GM19395 (cell line): ENCODE data around the gene SESTD1.
A peak's percentile ranks its signal among the peaks of the same experiment; 100 is the strongest.
"Not testable (repeated sequence)": the region's sequence is repeated elsewhere in the genome, so short reads cannot be mapped to it uniquely, and the experiment has no call there.

Experiments used
- ATAC-seq: cut with Tn5 transposase; IDR thresholded peaks from one replicate; pipeline ENCODE4 v1.9.1; 2021; ENCODE audit warnings: mild to moderate bottlenecking, moderate library complexity; ENCODE audit not compliant: unreplicated experiment

Gene SESTD1

DNA sequence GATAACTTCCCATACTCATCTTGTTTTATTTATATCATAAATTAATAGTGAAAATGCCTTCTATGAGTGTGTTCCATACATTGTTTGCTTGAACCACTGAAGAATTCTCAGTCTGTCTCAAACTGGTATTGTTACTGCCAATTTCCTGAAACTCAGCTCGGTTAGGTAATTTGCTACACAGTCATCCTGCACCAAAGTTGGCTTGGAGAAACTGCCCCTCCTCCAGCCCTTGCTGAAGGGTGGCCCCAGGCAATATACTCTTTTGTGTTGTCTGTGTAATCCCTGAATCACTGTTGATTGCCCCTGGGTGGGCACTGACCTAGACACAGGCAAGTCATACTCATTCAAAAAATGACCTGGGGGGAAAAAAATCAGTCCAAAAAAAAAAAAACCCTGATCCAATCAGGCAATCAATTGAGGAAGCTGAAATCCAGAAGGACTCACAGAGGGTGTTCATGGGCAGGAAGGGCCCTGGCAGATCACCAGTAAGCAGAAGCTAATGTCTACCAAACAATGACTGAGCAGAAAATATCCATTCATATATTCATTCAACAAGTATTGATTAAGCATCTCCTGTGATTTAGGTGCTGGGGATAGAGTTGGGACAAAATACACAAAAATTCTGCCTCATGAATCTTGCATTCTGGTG lies 3.8 kb upstream of the SESTD1 start:
- ATAC-seq = no peak

DNA sequence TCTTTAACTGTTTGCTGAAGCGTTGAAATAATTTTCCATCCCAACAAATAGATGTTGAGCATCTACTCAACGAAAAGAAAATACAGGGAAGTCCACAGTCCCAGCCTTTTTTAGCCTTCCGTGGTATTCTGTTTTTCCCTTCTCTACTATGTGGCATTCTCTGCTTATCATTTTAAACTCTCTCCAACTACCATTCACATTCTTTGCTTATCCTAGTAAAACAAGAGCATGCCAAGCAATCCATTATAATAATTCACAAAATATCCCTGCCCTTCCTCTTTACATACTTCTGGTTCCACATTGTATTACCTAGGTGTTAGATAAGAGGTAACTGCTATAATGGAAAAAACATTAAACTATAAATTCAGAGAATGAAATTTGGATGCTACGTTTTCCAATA lies 1.6 kb upstream of the SESTD1 start:
- no peak for ATAC-seq

DNA sequence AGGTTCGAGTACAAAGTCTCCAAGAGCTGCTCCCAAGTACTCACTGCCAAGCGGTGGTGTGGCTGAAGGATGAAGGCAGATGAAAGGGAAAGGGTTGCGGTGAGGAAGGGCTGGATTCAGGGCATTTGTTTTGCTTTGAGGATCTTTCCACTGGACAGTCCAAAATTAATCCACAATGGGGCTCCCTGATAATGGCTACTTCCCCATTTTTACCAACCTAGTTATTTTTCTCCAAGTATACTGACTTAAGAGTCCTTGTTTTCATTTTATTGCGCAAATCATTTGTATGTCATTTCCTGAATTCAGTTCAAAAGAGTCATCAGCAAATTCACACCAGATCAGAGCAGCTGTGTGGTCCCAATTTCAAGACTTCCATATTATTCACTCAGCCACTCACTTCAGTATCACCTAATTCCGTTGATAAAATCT lies 464 bp upstream of the SESTD1 start:
- ATAC-seq = no peak

DNA sequence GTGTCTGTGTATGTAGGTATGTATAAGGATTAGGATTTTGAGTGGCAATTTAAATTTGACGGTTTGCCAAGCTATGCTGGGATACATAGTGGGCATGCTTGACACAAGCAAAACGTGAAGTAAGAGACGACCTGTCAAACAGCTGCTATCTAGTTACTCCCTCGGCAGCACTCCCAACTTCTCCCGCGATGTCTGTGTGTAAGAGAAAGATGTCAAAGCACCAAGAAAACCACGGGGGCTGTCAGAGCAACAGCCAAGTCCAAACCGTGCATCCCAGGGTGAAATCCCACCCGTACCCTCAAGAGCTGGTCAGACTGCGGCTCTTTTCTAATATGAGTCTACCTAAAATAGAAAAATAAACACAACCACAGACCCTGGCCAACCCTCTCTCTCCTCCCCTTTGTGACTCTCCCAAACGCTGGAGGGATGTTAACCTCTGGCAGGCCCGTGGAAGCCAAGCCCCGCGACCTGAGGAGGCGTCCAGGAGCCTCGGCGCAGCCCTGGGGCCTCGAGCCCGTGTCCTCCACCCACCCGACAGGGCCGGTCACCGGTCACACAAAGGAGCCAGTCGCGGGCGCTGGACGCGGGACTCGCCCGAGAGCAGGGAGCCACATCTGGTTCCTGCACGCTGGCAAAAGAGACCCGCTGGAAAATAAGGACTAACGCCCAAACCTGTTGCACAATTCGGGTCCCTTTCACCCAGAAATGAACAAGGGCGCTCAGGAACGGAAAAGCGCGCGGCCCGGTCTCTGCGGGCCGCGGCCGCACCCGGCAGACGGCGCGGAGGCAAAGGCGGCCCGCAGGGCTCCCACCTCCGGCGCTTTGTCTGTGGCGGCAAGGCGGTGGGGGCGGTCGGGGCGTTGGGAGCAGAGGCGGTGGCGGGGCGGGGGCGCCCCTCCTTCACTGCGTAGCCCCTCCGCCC lies 925 bp downstream of the SESTD1 start:
- ATAC-seq = peak; percentile 39

DNA sequence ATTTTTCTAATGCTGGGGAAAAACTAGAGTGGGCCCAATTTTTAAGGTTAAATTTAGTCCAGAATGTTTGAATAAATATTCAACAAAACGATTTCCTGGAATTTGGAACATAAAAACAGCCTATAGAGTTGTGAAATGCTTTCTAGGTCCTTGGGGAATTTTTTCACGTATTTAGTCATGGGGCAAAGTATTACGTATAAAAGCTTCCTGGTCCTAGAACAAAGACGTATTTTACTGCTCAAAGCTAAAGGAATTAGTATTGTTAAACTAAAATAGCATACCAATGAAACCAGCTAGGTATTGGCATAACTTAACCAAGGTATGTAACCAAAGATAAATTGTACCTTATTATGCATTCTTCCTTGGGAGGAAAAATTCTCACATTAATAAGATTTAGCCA lies 1.6 kb downstream of the SESTD1 start:
- no peak for ATAC-seq

DNA sequence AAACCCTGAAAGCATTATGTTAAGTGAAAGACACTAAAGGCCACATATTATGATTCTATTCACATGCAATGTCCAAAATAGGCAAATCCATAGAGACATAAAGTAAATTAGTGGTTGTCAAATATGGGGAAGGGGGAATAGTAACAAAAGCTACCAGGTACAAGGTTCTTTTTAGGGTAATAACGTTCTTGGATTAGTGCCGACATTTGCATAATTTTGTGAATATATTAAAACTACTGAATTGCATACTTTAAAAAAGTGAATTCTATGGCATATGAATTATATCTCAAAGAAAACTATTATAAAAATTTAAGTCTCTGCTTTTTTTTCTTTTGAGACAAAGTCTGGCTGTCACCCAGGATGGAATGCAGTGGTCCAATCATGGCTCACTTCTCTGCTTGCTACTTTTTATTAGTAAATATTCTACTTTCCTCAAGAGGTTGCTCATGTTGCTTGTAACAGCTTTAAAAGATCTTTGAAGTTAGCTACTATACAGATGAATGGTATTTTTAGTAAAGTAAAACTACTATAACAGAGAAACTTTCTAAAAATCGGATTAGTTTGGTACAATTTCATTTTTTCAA lies 2.5 kb downstream of the SESTD1 start:
- no peak for ATAC-seq

DNA sequence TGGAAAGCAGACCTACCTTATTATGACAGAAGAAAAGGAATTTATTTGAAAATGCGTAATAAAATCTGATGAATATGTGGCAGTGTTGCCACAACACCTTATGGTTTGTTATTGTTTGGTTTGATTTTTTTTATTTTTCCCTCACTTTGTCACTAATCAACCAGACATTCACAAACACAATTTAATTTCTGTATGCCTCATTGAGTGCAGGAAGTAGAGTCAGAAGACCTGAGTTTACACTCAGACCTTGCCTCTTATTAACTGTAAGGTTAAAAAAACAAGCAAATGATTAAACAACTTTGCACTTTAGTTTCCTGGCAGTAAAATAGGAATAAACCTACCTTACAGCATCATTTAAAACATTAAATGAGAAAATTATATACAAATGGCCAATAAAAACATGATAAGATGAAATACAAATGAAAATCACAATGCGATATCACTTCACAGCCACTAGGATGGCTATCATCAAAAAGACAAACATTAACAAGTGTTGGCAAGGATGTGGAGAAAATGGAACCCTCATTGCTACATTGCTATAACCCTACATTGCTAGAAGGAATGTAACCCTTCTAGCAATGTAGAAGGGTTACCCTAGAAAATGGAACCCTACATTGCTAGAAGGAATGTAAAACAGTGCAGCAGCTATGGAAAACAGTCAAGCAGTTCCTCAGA lies 3.3 kb downstream of the SESTD1 start:
- ATAC-seq = no peak

DNA sequence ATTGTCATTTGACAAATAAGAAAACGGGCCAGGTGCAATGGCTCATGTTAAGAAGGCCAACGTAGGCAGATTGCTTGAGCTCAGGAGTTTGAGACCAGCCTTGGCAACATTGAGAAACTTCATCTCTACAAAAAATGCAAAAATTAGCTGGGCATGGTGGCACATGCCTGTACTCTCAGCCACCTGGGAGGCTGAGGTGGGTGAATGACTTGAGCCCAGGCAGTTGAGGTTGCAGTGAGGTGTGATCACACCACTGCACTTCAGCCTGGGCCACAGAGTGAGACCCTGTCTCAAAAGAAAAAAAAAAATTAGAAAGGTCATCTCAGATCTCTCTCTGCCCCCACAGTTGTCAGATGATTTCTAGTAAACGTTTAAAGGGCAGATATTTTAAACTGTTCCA lies 4.4 kb downstream of the SESTD1 start:
- ATAC-seq = no peak

DNA sequence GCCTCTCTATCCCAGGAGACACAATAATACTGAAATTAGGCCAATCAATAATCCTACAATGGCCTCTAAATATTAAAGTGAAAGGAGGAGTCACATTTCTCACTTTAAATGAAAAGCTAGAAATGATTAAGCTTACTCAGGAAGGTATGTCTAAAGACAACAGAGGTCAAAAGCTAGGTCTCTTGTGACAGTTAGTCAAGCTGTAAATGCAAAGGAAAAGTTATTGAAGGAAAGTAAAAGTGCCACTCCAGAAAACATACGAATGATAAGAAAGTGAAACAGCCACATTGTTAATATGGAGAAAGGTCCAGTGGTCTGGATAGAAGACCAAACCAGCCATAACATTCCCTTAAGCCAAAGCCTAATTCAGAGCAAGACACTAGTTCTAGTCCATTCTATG lies 9.5 kb downstream of the SESTD1 start:
- peak; percentile 42 for ATAC-seq

DNA sequence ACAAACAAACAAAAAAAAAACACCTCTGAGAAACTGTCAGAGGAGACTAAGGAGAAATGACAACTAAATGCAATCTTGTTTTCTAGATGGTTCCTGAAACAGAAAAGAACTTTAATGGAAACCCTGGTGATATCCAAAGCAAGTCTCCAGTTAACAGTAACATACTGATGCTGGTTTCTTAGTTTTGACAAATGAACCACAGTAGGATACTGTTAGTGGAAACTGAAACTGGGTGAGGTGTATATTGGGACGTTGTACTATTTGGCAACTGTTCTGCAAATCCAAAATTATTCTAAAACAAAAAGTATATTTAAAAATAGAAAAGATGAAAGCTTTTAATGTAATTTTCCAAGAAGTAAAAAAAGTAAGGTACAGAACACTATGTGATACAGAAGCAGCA lies 11.4 kb downstream of the SESTD1 start:
- peak; percentile 64 for ATAC-seq

DNA sequence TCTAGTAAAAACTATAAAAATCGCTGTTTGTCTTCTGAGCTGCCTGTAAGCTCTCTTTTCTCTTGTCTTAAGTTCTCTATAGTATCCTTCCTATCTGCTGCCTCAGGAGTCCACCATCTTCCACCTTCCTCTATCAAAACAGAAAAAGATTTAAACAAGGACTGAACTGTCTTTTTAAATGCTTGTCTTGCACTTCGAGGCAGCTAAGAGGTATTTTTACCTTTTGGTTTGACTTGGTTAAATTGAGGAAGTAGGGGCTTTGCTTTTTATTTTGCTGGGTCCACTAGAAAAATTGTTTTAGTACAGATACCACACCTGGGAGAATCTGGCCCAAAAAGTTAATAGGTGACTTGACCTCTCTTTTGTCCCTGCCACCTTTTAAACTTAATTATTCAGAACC lies 12.2 kb downstream of the SESTD1 start:
- peak; percentile 39 for ATAC-seq

DNA sequence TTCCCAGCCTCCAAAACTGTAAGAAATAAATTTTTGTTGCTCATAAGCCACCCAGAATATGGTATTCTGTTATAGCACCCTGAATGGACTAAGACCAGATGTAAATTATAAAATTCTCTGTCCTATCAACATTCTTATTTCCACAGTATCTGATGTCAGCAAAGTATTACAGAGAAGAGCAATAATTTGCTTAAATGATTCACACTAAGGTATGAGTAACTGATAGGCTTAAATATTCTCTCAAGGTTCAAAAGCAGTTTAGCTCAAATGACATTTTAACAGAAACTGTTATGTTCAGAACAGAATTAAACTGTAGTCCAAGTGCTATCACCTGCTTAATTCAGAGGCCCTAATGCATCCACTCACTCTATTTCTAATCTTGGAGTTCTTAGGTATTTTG lies 12.8 kb downstream of the SESTD1 start:
- no peak for ATAC-seq

DNA sequence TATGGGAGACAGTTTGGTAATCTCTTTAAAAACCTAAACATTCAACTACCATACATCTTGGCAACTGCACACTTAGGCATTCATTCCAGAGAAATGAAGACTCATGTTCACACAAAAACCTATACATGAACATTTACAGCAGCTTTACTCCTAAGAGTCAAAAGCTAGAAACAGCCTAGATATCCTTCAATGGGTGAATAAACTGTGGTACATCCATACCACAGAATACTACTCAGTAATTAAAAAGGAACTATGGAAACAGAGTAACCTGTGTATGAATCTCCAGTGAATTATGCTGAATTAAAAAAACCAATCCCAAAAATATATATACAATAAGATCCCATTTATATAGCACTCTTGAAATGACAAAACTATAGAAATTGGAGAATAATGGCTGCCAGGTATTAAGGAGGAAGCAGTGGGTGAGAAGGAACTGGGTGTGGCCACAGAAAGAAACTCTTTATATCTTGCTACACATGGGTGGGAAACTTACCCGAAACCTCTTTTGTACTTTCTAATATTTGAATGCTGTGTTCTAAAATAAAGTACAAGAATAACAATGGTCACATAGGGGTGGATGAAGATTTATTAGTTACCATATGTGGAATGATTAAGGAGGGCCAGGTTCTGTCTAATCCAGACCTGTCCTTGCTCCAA lies 13.7 kb downstream of the SESTD1 start:
- ATAC-seq = peak; percentile 43

DNA sequence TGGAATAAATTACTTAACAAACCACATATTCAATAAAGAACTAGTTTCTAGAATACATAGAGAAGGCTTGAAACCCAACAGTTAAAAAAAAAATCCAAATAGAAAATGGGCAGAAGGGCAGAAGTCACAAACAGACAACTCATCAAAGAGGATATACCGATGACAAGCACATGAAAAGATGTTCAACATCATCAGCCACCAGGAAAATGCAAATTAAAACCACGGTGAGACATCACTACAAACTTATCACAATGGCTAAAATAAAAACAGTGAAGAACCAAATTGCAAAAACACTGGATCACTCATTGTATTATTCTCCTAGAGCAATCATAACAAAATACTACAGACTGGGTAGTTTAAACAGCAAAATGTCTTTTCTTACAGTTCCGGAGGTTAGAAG lies 14.5 kb downstream of the SESTD1 start:
- ATAC-seq = no peak

DNA sequence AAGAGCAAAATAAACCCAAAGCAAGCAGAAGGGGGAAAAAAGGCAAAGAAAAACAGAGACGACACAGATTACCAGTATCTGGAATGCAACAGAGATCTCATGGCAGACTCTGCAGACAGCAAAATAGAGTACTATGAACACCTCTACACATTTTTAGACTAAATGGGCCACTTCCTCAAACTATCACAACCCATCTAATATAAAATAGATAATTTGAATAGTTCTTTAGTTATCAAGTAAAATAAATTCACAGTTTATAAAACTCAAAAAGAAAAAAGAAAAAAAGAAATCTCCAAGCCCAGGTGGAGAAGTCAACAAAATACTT lies 16.6 kb downstream of the SESTD1 start:
- no peak for ATAC-seq

DNA sequence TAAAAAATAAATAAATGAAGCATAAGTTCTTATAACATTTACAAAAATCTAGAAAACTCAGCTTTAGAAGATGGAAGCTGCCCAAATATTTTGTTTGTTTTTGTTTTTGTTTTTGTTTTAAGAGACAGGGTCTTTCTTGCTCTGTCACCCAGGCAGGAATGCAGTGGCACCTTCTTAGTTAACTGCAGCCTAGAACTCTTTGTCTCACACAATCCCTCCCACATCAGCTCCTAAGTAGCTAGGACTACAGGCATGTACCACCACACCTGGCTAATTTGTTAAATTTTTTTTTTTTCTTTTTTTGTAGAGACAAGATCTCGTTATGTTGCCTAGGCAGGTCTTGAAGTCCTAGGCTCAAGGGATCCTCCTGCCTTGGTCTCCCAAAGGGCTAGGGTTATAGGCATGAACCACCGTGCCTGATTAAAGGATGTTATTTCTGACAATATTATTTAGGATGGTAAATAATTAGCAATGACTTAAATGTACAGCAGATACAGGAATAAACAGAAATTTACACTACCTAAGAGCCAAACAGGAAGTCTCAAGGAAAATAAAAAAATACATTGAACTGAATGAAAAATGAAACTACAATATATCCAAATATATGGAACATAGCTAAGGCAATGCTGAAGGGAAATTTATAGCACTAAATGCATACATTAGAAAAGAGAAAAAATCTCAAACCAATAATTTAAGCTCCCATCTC lies 17.2 kb downstream of the SESTD1 start:
- ATAC-seq = no peak

DNA sequence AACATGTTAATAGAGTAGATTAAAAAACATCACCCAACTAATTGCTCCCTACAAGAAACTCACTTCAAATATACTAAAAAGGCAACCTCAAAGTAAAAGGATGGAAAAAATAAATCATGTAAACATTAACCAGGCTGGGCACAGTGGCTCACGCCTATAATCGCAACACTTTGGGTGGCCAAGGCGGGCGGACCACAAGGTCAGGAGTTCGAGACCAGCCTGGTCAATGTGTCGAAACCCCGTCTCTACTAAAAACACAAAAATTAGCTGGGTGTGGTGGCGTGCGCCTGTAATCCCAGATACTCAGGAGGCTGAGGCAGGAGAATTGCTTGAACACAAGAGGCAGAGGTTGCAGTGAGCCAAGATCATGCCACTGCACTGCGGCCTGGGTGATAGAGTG lies 18.8 kb downstream of the SESTD1 start:
- ATAC-seq = not testable (repeated sequence)

DNA sequence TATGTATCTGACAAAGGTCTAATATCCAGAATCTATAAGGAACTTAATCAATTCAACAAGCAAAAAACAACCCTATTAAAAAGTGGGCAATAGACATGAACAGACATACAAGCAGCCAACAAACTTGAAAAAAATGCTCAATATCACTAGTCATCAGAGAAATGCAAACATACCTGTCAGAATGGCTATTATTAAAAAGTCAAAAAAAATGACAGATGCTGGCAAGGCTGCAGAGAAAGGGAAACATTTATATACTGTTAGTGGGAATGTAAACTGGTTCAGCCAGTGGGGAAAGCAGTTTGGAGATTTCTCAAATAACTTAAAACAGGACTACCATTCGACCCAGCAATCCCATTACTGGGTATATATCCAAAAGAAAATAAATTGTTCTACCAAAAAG lies 21.6 kb downstream of the SESTD1 start:
- ATAC-seq = no peak

DNA sequence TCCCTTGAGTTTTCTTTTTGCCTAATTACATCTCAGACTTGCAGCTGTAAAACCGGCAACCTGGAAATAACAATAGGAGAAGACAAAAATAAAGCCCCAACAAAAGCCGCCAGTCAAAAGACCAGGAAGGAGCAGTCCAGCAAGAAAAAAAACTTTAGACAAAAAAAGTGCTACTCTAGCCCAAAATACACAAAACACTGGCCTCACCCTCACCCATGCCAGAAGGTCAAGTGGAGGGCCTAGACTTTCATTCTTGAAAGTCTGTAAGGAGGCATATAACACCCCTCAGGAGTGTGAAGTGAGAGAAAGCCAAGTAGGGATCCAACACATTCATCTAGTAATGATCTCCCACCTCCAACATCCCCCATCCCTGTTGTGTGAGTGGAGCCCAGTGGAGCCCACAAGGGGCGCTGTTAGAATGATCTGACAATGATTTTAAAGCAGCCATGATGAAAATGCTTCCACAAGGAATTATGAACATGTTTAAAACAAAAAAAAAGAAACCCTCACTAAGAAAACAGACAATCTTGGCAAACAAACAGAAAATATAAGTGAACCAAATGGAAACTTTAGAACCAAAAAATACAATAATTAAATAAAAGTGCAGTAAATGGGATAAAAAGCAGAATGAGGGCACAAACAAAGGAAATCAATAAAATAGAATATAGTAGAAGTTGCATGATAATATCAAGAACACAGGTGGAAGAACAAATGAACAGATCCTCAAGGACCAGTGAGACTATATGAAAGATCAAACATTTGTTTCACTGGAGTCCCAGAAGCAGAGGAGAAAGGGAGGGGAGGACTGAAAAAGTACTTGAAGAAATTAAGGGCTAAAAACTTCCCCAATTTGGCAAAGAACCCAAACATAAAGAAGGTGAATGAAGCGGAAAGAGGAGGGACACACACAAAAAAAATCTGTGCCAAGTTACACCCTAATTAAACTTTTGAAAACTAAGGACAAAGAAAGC lies 23.9 kb downstream of the SESTD1 start:
- no peak for ATAC-seq
